Panc1 (cell line): Measurements from ENCODE around the gene KMT2A. TPM values are rescaled to one million over a fixed set of nuclear protein-coding genes. Genes with fewer than 3 reads are reported as not detected.

Experiments used
- ATAC-seq: fragments of 200-7000 bp; cut with Tn5 transposase; 2 replicates; pipeline ENCODE4 v1.9.1; 2020; ENCODE audit warnings: mild to moderate bottlenecking, moderate library complexity
- Bru-seq: library from RNA; stranded (reverse); fragments of 400-500 nt; gene quantifications from one replicate; lab custom pipeline; 2021; lab: Mats Ljungman, UMichigan
- BruChase-seq, 2 experiments: library from RNA; stranded (reverse); fragments of 400-500 nt; gene quantifications; one replicate each; lab custom pipeline; 2021; lab: Mats Ljungman, UMichigan
- BruUV-seq: library from RNA; stranded (reverse); fragments of 400-500 nt; replicated peaks from 2 replicates; lab custom pipeline; 2021; lab: Mats Ljungman, UMichigan
- CTCF ChIA-PET: fragments of 300-600 bp; sonication (Branson Sonifier 250); formaldehyde crosslinking; loops from one replicate; lab custom pipeline; 2022; ENCODE audit warnings: antibody characterized with exemption; lab: Charles Lee
- POLR2A ChIA-PET: fragments of 300-600 bp; sonication (Branson Sonifier 250); formaldehyde crosslinking; loops from one replicate; lab custom pipeline; 2022; ENCODE audit warnings: antibody characterized with exemption; lab: Charles Lee
- DNase-seq: peaks from one replicate; pipeline ENCODE4 v3.0.0-alpha.2; 2010; ENCODE audit warnings: low read depth, low spot score
- H3K27ac ChIP-seq: 2 replicates; pipeline ENCODE4 v1.5.1; 2011; ENCODE audit warnings: mild to moderate bottlenecking, low read length, inconsistent platforms
- H3K27me3 ChIP-seq: fragments of 200-500 bp; sonication (Bioruptor generic); 2 replicates; pipeline ENCODE4 v1.6.0; 2014; ENCODE audit warnings: low read length, inconsistent platforms; ENCODE audit not compliant: control insufficient read depth, insufficient read depth
- H3K36me3 ChIP-seq: fragments of 200-500 bp; sonication (Bioruptor generic); 2 replicates; pipeline ENCODE4 v1.5.1; 2014; ENCODE audit warnings: inconsistent platforms, mild to moderate bottlenecking, low read length, moderate library complexity; ENCODE audit not compliant: control insufficient read depth, insufficient read depth
- H3K4me1 ChIP-seq: 2 replicates; pipeline ENCODE4 v1.5.1; 2011; ENCODE audit warnings: inconsistent platforms, mild to moderate bottlenecking, low read length, moderate library complexity; ENCODE audit not compliant: control insufficient read depth, insufficient read depth
- H3K4me3 ChIP-seq, 2 experiments: 2 replicates each; pipeline ENCODE4 v1.5.1; 2011 to 2012; ENCODE audit warnings: low read depth in 2 of 2, low read length in 2 of 2, mild to moderate bottlenecking in 2 of 2, inconsistent platforms in 1 of 2, moderate library complexity in 1 of 2
- H3K9me3 ChIP-seq: fragments of 200-500 bp; sonication (Bioruptor generic); 2 replicates; pipeline ENCODE4 v1.5.1; 2014; ENCODE audit warnings: low read depth, mild to moderate bottlenecking, inconsistent platforms, low read length, moderate library complexity; ENCODE audit not compliant: control insufficient read depth, insufficient read depth
- CTCF ChIP-seq: fragments of 450-650 bp; IDR thresholded peaks from 2 replicates; pipeline ENCODE4 v1.5.1; 2017; ENCODE audit warnings: mild to moderate bottlenecking
- POLR2AphosphoS5 ChIP-seq: IDR thresholded peaks from 2 replicates; pipeline ENCODE4 v1.6.1; 2012; ENCODE audit warnings: mild to moderate bottlenecking, low read depth, low read length, moderate library complexity
- SIN3A ChIP-seq: IDR thresholded peaks from 2 replicates; pipeline ENCODE4 v1.6.1; 2012; ENCODE audit warnings: low read depth, mild to moderate bottlenecking, low read length, moderate library complexity, borderline replicate concordance; ENCODE audit not compliant: insufficient read depth
- TCF7L2 ChIP-seq: IDR thresholded peaks from 2 replicates; pipeline ENCODE4 v1.6.1; 2011; ENCODE audit warnings: mild to moderate bottlenecking, low read depth, low read length, inconsistent platforms
- in situ Hi-C: cut with HindIII; loops from 2 replicates; pipeline ENCODE4 v1.10.0; 2016; ENCODE audit warnings: low sequenced_read_pairs, low pct_unique_long_range_greater_than_20kb
- intact Hi-C: fragments of 100-400 bp; cut with micrococcal nuclease; formaldehyde crosslinking; loops from one replicate; pipeline ENCODE4 v1.10.0; 2022; ENCODE audit not compliant: unreplicated experiment
- long read RNA-seq: library from polyadenylated mRNA; unstranded; transcript quantifications from one replicate; pipeline ENCODE4 v2.0.0, GENCODE V29; 2021; ENCODE audit not compliant: unreplicated experiment
- polyA plus RNA-seq: library from polyadenylated mRNA; unstranded; fragments of >200 nt; gene quantifications from one replicate; pipeline ENCODE4 v1.2.1, GENCODE V29; 2012; ENCODE audit warnings: missing spikeins; ENCODE audit not compliant: insufficient read length
- total RNA-seq: library from RNA; stranded (reverse); gene quantifications from one replicate; pipeline ENCODE4 v1.2.1, GENCODE V29; 2021; ENCODE audit not compliant: unreplicated experiment
- TF ChIP-seq, protein P1 (sequence below), 2 experiments: IDR thresholded peaks; 2 replicates each; pipeline ENCODE4 v1.6.1; 2011 to 2012; ENCODE audit warnings: low read depth in 2 of 2, control low read depth in 1 of 2, low read length in 1 of 2, mild to moderate bottlenecking in 1 of 2, moderate library complexity in 1 of 2; ENCODE audit not compliant: insufficient read depth in 1 of 2

The KMT2A gene
- total RNA-seq (139 TPM), Bru-seq, nascent RNA (percentile 97 among the genes with signal in this experiment), BruChase-seq, experiment 1, labeled RNA remaining after a 2-hour chase (percentile 99 among the genes with signal in this experiment), BruChase-seq, experiment 2, labeled RNA remaining after a 6-hour chase (percentile 98 among the genes with signal in this experiment)
- 74.2 TPM for polyA plus RNA-seq
- long read RNA-seq, transcript KMT2A-215 (1 exons, 1,982 nt), result major isoform, 5 of 122 reads
- long read RNA-seq, partial matches to known transcripts, result 49 of 122 reads
- long read RNA-seq, other reads (novel, unspliced or antisense), result 63 of 122 reads

GRCh38 chr11:118435893-118436624 is at the start of gene KMT2A:
TSS of gene KMT2A (plus strand) at chr11:118436492. CDS start at chr11:118436513, 21 bp downstream.
- Histone ChIP-seq H3K36me3 (peaks cover 8% of the 10 kb centered on the region; the same call in 1 of the 2 replicates), H3K27ac (peak within 1 kb of the TSS; percentile 96), H3K9me3 (no peaks in the 10 kb centered on the region), H3K4me3 (peak within 1 kb of the TSS; percentile 84 to 95), H3K27me3 (no peaks in the 10 kb centered on the region), H3K4me1 (peaks cover 37% of the 10 kb centered on the region)
- intact Hi-C loops (no loop called here), in situ Hi-C loops (no loop called here)
- ATAC-seq, result peak; percentile 76
- no TSS peak for BruUV-seq
- ChIA-PET POLR2A (interaction anchor here (0.6 to 1.0 kb wide), 4 partner anchors 11 to 39 kb away, joined by 3 to 6 read pairs (median 5); no protein-coding TSS in a partner anchor), CTCF (no interaction called here)
- peak; percentile 31; the same call in 1 of the 2 replicates for TF ChIP-seq TCF7L2
- TF ChIP-seq, protein P1, sequence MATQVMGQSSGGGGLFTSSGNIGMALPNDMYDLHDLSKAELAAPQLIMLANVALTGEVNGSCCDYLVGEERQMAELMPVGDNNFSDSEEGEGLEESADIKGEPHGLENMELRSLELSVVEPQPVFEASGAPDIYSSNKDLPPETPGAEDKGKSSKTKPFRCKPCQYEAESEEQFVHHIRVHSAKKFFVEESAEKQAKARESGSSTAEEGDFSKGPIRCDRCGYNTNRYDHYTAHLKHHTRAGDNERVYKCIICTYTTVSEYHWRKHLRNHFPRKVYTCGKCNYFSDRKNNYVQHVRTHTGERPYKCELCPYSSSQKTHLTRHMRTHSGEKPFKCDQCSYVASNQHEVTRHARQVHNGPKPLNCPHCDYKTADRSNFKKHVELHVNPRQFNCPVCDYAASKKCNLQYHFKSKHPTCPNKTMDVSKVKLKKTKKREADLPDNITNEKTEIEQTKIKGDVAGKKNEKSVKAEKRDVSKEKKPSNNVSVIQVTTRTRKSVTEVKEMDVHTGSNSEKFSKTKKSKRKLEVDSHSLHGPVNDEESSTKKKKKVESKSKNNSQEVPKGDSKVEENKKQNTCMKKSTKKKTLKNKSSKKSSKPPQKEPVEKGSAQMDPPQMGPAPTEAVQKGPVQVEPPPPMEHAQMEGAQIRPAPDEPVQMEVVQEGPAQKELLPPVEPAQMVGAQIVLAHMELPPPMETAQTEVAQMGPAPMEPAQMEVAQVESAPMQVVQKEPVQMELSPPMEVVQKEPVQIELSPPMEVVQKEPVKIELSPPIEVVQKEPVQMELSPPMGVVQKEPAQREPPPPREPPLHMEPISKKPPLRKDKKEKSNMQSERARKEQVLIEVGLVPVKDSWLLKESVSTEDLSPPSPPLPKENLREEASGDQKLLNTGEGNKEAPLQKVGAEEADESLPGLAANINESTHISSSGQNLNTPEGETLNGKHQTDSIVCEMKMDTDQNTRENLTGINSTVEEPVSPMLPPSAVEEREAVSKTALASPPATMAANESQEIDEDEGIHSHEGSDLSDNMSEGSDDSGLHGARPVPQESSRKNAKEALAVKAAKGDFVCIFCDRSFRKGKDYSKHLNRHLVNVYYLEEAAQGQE (IDR thresholded peaks at IDR 0.05; ENCODE audit: insufficient read depth in 1 of 2, low read depth in 2 of 2, low read length in 1 of 2), result 0 out of 4 replicates have a peak, but pooled peaks of 1 of the 2 experiments have one; percentile 23
- TF ChIP-seq POLR2AphosphoS5, result peak; percentile 70
- no peak for TF ChIP-seq CTCF
- peak; percentile 93; the same call in 1 of the 2 replicates for TF ChIP-seq SIN3A
- DNase-seq, result peak; percentile 69

DNA sequence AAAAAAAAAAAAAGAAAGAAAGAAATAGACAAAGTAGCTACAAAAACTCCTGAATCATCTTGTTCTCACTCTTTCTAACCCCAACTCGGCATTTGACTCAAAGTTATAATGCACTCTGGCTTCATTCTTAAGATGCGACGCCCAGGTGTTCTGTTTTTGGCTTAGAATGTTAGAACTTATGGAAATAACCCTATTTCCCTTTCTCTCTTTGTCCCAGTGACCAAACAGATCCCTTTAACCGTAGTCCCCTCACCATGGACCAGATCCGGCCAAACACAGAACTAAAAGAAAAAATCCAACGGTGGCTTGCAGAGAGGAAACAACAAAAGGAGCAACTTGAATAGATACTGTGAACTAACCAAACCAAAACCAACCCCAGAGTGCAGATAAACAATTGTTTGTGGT is 40.2 kb upstream of the KMT2A start:
- H3K36me3 ChIP-seq, result peaks cover 22% of the 10 kb centered on the region
- DNase-seq (no peak), ATAC-seq (no peak)
- ChIA-PET POLR2A (interaction anchor here (0.6 kb wide), 1 partner anchor 29 kb away, joined by 5 read pairs; no protein-coding TSS in a partner anchor), CTCF (no interaction called here)
- intact Hi-C loops (no loop called here), in situ Hi-C loops (no loop called here)
- H3K4me1 ChIP-seq, result peaks cover 6% of the 10 kb centered on the region
- no TSS peak for BruUV-seq
- no peak overlapping the region for H3K4me3 ChIP-seq
- TF ChIP-seq SIN3A (no peak), CTCF (no peak), TCF7L2 (no peak), POLR2AphosphoS5 (no peak)
- TF ChIP-seq, protein P1 (IDR thresholded peaks at IDR 0.05; ENCODE audit: insufficient read depth in 1 of 2, low read depth in 2 of 2, low read length in 1 of 2), result no peak
- H3K27ac ChIP-seq, result no peak overlapping the region
- H3K9me3 ChIP-seq, result no peaks in the 10 kb centered on the region
- no peaks in the 10 kb centered on the region for H3K27me3 ChIP-seq
